HEK293 (cell line): Measurements from ENCODE around the gene AFF4.
A peak's percentile ranks its signal among the peaks of the same experiment; 100 is the strongest.
"Not testable (repeated sequence)": the region's sequence is repeated elsewhere in the genome, so short reads cannot be mapped to it uniquely, and the experiment has no call there.

Experiments
- CTCF ChIA-PET: fragments of 350-600 bp; formaldehyde crosslinking; extraction: SDS; loops from one replicate; lab custom pipeline; 2021; ENCODE audit warnings: antibody characterized with exemption; lab: Yijun Ruan, JAX
- POLR2A ChIA-PET: fragments of 300-600 bp; formaldehyde crosslinking; extraction: SDS; loops from one replicate; lab custom pipeline; 2020; ENCODE audit warnings: antibody characterized with exemption, inconsistent platforms; lab: Yijun Ruan, JAX
- H3K27ac ChIP-seq: fragments of 200-500 bp; sonication (Bioruptor generic); 2 replicates; pipeline ENCODE4 v1.5.1; 2014; ENCODE audit warnings: low read depth, low read length, control low read depth, inconsistent platforms; ENCODE audit errors: extremely low read depth
- H3K36me3 ChIP-seq, 2 experiments: fragments of 200-500 bp in 1 of 2; sonication (Bioruptor generic) in 1 of 2; 1 replicate in 1 of 2; 2 replicates in 1 of 2; pipeline ENCODE4 v1.5.1; 2014 to 2017; ENCODE audit warnings: inconsistent platforms in 2 of 2, low read length in 2 of 2; ENCODE audit not compliant: control insufficient read depth in 2 of 2, insufficient read depth in 1 of 2
- H3K4me1 ChIP-seq: fragments of 200-500 bp; sonication (Bioruptor generic); 2 replicates; pipeline ENCODE4 v1.5.1; 2014; ENCODE audit warnings: mild to moderate bottlenecking, low read length, inconsistent platforms; ENCODE audit not compliant: control insufficient read depth, insufficient read depth
- H3K4me3 ChIP-seq: 2 replicates; pipeline ENCODE4 v1.5.1; 2011; ENCODE audit warnings: low read depth, mild to moderate bottlenecking, control low read depth, low read length, moderate library complexity
- H3K9me3 ChIP-seq: fragments of 200-500 bp; sonication (Bioruptor generic); 2 replicates; pipeline ENCODE4 v1.5.1; 2014; ENCODE audit warnings: low read depth, low read length, inconsistent platforms; ENCODE audit not compliant: control insufficient read depth, insufficient read depth
- ATF2 ChIP-seq: fragments of 450-650 bp; formaldehyde crosslinking; IDR thresholded peaks from 2 replicates; pipeline ENCODE4 v1.5.1; 2016; ENCODE audit warnings: missing biosample characterization, missing genetic modification characterization, low read depth
- HIC1 ChIP-seq: fragments of 450-650 bp; formaldehyde crosslinking; IDR thresholded peaks from 2 replicates; pipeline ENCODE4 v1.5.1; 2016; ENCODE audit warnings: missing biosample characterization, missing genetic modification characterization
- OSR2 ChIP-seq: fragments of 450-650 bp; formaldehyde crosslinking; IDR thresholded peaks from 2 replicates; pipeline ENCODE4 v1.5.1; 2016; ENCODE audit warnings: missing biosample characterization, missing genetic modification characterization
- YY1 ChIP-seq: fragments of 450-650 bp; formaldehyde crosslinking; IDR thresholded peaks from 2 replicates; pipeline ENCODE4 v1.5.1; 2018; ENCODE audit warnings: missing biosample characterization, missing genetic modification characterization
- ZBTB20 ChIP-seq: fragments of 450-650 bp; formaldehyde crosslinking; IDR thresholded peaks from 2 replicates; pipeline ENCODE4 v1.5.1; 2016; ENCODE audit warnings: missing biosample characterization, missing genetic modification characterization
- ZNF121 ChIP-seq: fragments of 450-650 bp; formaldehyde crosslinking; IDR thresholded peaks from 2 replicates; pipeline ENCODE4 v1.5.1; 2016; ENCODE audit warnings: missing biosample characterization, missing genetic modification characterization
- ZNF140 ChIP-seq: fragments of 450-650 bp; formaldehyde crosslinking; IDR thresholded peaks from 2 replicates; pipeline ENCODE4 v1.5.1; 2016; ENCODE audit warnings: missing biosample characterization, missing genetic modification characterization
- ZNF146 ChIP-seq: fragments of 450-650 bp; formaldehyde crosslinking; IDR thresholded peaks from 2 replicates; pipeline ENCODE4 v1.5.1; 2016; ENCODE audit warnings: missing biosample characterization, missing genetic modification characterization
- ZNF16 ChIP-seq: fragments of 450-650 bp; formaldehyde crosslinking; IDR thresholded peaks from 2 replicates; pipeline ENCODE4 v1.5.1; 2016; ENCODE audit warnings: low read depth, missing biosample characterization, missing genetic modification characterization
- ZNF394 ChIP-seq: fragments of 450-650 bp; formaldehyde crosslinking; IDR thresholded peaks from 2 replicates; pipeline ENCODE4 v1.5.1; 2016; ENCODE audit warnings: missing biosample characterization, missing genetic modification characterization, mild to moderate bottlenecking, moderate library complexity, borderline replicate concordance
- ZNF596 ChIP-seq: fragments of 450-650 bp; IDR thresholded peaks from 2 replicates; pipeline ENCODE4 v1.5.0; 2018; ENCODE audit warnings: missing biosample characterization, mild to moderate bottlenecking, missing genetic modification characterization, moderate library complexity
- ZNF623 ChIP-seq: fragments of 450-650 bp; formaldehyde crosslinking; IDR thresholded peaks from 2 replicates; pipeline ENCODE4 v1.5.1; 2016; ENCODE audit warnings: missing biosample characterization, missing genetic modification characterization
- ZNF629 ChIP-seq: fragments of 450-650 bp; formaldehyde crosslinking; IDR thresholded peaks from 2 replicates; pipeline ENCODE4 v1.5.1; 2017; ENCODE audit warnings: missing biosample characterization, missing genetic modification characterization
- ZNF654 ChIP-seq: fragments of 450-650 bp; formaldehyde crosslinking; IDR thresholded peaks from 2 replicates; pipeline ENCODE4 v1.5.1; 2016; ENCODE audit warnings: low read depth, missing biosample characterization, missing genetic modification characterization

The AFF4 gene

GRCh38 chr5:132860742-132861141, 102.7 kb downstream of the AFF4 start (continued):
- TF ChIP-seq ZNF654 (no peak), ZNF623 (tag by site-specific recombination) (no peak), HIC1 (tag by site-specific recombination) (no peak)

- Histone ChIP-seq H3K4me1 (no peaks in the 10 kb centered on the region), H3K27ac (no peak overlapping the region), H3K36me3 (no peaks in the 10 kb centered on the region), H3K4me3 (no peak overlapping the region), H3K9me3 (no peaks in the 10 kb centered on the region)
- CTCF ChIA-PET, result interaction anchor here (0.6 kb wide), 1 partner anchor 532 kb away, joined by 4 read pairs; no protein-coding TSS in a partner anchor
- TF ChIP-seq ZNF140 (tag by site-specific recombination) (peak; percentile 16; the same call in 1 of the 2 replicates), ZNF596 (tag by site-specific recombination) (no peak), ZBTB20 (tag by site-specific recombination) (no peak)
- TF ChIP-seq, all 188 proteins: peak for 1
- POLR2A ChIA-PET, result no interaction called here
Observed at GRCh38 chr5:132859889-132860437, 103.5 kb downstream of the AFF4 start.

- ChIA-PET POLR2A (no interaction called here), CTCF (interaction anchor here (1.2 kb wide), 1 partner anchor 27 kb away, joined by 3 read pairs; no protein-coding TSS in a partner anchor)
- Histone ChIP-seq H3K4me3 (no peak overlapping the region), H3K4me1 (no peaks in the 10 kb centered on the region), H3K9me3 (no peaks in the 10 kb centered on the region), H3K27ac (no peak overlapping the region), H3K36me3 (no peaks in the 10 kb centered on the region)
- no peak for TF ChIP-seq ZNF146 (tag by site-specific recombination)
- TF ChIP-seq ZNF121 (tag by site-specific recombination), result 0 out of 2 replicates have a peak, but pooled peaks have one; percentile 36
- no peak for TF ChIP-seq ZNF16 (tag by site-specific recombination)
Observed at GRCh38 chr5:132856011-132856410, 107.4 kb downstream of the AFF4 start.

GRCh38 chr5:132854992-132855391, 108.4 kb downstream of the AFF4 start:
- not testable (repeated sequence) for H3K9me3 ChIP-seq, H3K36me3 ChIP-seq, H3K4me3 ChIP-seq, H3K4me1 ChIP-seq, H3K27ac ChIP-seq
- ChIA-PET CTCF (interaction anchor here (0.6 to 0.9 kb wide), 2 partner anchors 9 to 35 kb away, joined by 3 read pairs; no protein-coding TSS in a partner anchor), POLR2A (interaction anchor here (0.6 to 1.5 kb wide), 3 partner anchors 9 to 16 kb away, joined by 3 read pairs; partner anchors contain the start of genes GDF9 and UQCRQ)

- Histone ChIP-seq H3K27ac (no peak overlapping the region), H3K36me3 (no peaks in the 10 kb centered on the region), H3K4me3 (no peak overlapping the region), H3K4me1 (no peaks in the 10 kb centered on the region), H3K9me3 (no peaks in the 10 kb centered on the region)
- TF ChIP-seq ATF2 (tag by site-specific recombination) (0 out of 2 replicates have a peak, but pooled peaks have one; percentile 21), ZNF394 (no peak), YY1 (tag by site-specific recombination) (no peak), OSR2 (tag by site-specific recombination) (peak; percentile 36; the same call in 1 of the 2 replicates), ZNF629 (0 out of 2 replicates have a peak, but pooled peaks have one; percentile 20)
- POLR2A ChIA-PET, result interaction anchor here (0.6 to 1.5 kb wide), 3 partner anchors 10 to 15 kb away, joined by 3 read pairs; partner anchors contain the start of genes GDF9 and UQCRQ
- CTCF ChIA-PET, result interaction anchor here (0.6 to 0.7 kb wide), 2 partner anchors 29 to 189 kb away, joined by 3 read pairs; no protein-coding TSS in a partner anchor
Observed at GRCh38 chr5:132854301-132854700, 109.1 kb downstream of the AFF4 start.
